Effector CD4-positive, alpha-beta T cell (primary cell): ENCODE measurements around the gene OR2T34.
"Not testable (repeated sequence)": the region's sequence is repeated elsewhere in the genome, so short reads cannot be mapped to it uniquely, and the experiment has no call there.

ENCODE experiments used
- DNase-seq: peaks from one replicate; pipeline ENCODE4 v3.0.0-alpha.2; 2020

Gene OR2T34

DNA sequence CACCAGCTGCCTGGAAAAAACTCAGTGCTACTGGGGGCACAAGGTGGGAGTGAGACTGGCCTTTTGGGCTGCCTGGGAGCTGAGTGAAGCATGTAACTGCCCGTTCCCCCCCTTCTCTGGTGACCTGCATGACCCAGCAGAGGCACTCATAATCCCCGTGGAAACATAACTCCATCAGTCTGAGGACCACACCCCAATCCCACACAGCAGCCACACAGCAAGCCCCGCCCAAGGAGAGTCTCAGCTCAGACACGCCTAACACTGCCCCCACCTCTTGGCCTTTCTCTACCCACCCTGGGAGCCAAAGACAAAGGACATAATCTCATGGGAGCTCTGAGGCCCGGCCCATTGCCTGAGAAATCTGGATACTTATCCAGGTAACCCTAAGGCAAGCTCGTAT is 23.5 kb downstream of the OR2T34 start:
- DNase-seq = not testable (repeated sequence)

DNA sequence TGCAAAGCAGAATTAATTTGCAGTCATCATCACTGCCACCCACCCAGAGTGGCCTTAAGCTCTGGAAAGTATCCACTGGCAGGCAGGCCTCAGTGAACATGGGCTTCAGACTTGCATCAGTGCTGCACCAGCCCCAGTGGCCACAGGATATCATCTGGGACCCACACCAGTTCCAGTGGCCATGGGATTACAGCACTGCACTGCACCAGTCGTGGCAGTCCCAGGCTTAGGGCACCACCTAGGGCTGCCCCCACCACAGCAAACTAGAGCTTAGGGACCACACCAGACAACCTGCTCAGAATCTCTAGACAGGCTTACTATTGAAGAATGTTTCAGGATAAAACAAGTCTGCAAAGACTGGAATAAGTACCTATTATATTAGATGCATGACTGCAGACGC is 27.2 kb downstream of the OR2T34 start:
- not testable (repeated sequence) for DNase-seq

DNA sequence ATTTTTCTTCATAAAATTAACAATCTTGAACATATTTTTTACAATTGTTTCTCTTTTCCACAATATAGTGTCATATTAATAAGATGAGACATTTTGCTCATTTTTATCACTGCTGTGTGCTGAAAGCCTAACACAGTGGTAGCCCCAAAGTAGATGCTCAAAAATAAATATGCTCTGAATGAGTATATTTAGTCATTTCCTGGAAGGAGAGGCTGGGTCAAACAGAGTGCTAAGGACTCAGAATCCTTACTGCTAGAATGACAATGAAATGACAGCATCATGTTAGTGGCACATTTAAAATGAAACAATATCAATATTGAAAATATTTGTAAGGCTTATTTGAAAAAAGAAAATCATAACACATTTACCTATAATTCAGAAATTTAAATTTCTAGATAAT is 37.1 kb downstream of the OR2T34 start:
- not testable (repeated sequence) for DNase-seq
